ENCODE results near the gene HOXA9.

HOXA9 gene

DNA sequence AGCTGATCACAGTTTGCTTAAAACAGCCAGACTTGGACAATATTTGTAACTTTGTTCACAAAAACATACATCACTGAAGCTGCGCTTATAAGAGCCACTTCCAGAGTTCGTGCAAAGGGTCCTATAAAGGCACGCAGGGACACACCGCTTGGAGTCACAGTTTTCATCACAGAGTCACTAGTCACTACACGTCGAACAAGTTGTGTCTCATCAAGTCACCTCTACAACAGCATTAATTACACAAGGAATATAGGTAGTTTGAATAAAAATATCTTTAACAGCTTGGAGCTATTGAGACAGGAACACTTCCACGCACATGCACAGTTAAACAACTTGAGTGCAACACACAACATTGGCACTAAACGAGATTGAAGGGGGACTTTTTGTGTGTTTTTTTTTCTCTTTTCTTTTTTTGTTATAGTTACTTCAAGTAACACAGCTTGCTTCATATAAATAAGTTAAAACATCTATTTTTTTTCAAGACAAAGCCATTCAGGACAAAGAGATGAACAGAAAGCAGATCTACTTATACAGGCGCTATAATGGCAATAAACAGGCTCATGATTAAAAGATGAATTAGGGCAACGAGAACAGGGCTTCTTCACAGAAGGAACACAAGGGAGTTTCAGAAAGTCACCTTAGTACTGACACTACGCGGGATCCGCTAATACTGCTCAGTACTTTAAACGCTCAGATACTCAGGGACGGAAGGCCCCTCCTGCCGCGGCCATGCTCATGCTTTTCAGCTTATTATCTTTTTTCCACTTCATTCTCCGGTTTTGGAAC lies 24.0 kb downstream of the HOXA9 start:
- no peak for DNase-seq

- no peak for DNase-seq
These were observed 25.0 kb downstream of the HOXA9 start for GRCh38 chr7:27140126-27140857.

GRCh38 chr7:27139334-27140125 lies 25.8 kb downstream of the HOXA9 start:
- DNase-seq, result no peak

- no peak for DNase-seq
These were observed 26.4 kb downstream of the HOXA9 start for GRCh38 chr7:27138985-27139333.

DNA sequence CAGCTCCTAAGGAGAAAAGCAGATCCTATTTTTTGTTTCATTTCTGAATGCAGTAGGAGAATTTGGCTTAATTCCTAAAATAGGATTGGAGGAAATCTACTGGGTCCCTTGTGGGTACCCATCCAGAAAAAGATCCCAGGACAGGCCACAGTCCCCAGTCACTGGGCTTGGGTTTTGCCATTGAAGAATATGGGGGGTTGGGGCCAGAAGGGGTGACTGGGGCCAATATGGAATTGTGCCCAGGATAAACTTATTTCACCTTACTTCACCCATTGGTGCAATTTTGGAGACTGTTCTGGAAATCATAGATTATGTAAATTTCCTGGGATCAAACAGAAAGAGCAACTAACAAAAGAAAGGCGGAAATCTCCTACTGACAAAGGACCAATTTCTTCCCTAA lies 26.9 kb downstream of the HOXA9 start:
- DNase-seq, result no peak

- DNase-seq, result no peak
These were observed 27.6 kb downstream of the HOXA9 start for GRCh38 chr7:27137640-27138315.

GRCh38 chr7:27134392-27134791 lies 30.9 kb downstream of the HOXA9 start:
- no peak for DNase-seq

- DNase-seq, result no peak
These were observed 31.7 kb downstream of the HOXA9 start for GRCh38 chr7:27133409-27134231.

DNA sequence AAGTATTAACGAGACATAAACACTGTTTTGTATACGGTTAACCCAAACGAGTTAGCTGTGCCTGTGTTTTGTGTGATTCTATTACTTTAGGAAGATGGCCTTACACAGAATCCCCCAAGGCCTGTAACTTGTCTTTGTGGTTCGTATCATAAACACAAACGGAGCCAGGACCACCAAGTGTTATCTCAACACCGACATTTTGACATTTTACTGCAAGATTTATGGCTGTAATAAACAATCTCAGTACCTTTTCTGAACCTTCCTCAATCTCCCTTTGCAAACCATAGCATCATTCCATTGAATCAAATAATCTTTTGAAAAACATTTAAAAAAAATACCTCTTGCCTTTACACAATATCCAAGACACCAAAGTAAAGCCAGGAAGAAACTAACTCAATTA lies 32.4 kb downstream of the HOXA9 start:
- no peak for DNase-seq

GRCh38 chr7:27132214-27132613 lies 33.1 kb downstream of the HOXA9 start:
- DNase-seq, result no peak

GRCh38 chr7:27131390-27131819 lies 33.9 kb downstream of the HOXA9 start:
- no peak for DNase-seq

- peak; percentile 73 to 76 for DNase-seq
These were observed 34.6 kb downstream of the HOXA9 start, which contains the start of gene HOXA4 for GRCh38 chr7:27130540-27131389. Gene HOXA4, minus strand, starts transcription at chr7:27130757. Its CDS starts 24 bp downstream, at chr7:27130733.

DNA sequence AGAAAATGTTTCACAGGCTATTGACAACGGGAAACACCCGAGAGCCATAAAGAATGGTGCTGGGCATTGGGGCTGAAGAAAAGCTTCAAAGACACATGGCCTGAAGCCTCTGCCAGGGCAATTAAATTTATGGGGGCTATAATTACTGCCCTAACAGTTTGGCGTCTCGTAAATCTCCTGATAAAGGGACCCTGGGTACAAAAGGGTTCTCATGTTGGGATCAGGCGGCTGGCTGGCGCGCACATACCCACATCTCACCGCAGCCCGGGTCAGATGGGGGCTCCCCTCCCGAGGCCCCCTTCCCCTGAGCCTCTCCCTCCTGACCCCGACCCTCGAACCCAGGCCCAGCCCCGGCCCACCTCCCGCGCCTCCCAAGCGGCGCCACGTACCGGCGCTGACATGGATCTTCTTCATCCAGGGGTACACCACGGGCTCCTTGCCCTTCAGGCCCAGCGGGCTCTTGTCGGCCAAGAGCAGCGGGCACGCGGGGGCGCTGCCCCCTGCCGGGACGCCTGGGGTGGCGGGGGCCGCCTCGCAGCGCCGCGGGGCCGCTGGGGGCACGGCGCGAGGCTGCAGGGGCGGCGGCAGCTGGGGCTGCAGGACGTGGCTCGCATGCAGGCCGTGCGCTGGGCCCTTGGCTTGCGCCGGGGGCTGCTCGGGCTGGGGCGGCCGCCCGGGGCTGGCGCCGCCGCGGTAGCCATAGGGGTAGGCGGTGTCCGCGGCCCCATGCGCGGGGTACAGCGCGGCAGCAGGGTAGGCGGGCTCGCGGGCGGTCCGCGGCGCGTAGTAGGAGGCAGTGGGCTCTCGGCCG lies 35.4 kb downstream of the HOXA9 start:
- no peak for DNase-seq

GRCh38 chr7:27128776-27129728 lies 36.3 kb downstream of the HOXA9 start:
- DNase-seq, result no peak

GRCh38 chr7:27128034-27128433 lies 37.3 kb downstream of the HOXA9 start:
- no peak for DNase-seq

DNA sequence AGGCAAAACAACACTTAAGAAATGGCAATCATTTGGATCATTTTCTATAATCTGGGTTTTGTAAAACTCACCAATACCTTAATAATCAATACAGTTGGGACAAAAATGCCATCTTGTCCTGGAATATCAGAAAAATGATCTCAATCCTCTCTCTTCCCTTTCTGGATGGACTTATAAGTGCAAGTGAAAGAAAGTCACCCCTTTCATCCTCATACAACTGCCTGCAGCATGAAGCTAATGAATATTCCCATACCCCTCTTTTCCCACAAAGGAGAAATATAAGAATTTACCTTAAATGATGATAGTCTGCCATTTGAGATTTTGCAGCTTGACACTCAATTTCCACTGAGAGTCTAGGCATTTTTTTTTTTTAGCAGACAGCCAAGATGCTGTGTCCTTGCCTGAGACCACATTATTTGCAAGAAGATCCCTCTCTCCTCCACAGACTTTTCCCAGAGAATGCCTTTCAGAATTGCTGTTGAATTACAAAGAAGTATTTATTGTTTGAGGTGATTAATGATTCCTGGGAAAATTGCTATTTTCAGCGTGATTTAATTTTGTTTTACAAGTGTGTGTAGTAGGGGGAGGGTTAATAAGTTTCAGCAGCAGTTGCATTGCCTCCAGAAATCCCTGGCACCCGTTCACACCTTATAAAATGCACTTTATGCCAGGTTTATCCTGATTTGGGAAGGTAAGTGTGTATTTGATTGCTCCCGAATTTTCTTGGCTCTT lies 38.6 kb downstream of the HOXA9 start:
- no peak for DNase-seq

- no peak for DNase-seq
These were observed 39.3 kb downstream of the HOXA9 start for GRCh38 chr7:27125986-27126394.
